Hippocampal formation (tissue), 2 donors: Measurements from ENCODE around the gene ZER1.
"Not testable (repeated sequence)": the region's sequence is repeated elsewhere in the genome, so short reads cannot be mapped to it uniquely, and the experiment has no call there.

Experiments
- DNase-seq, 2 donors: peaks; one replicate each; lab custom pipeline; 2025; lab: John Stamatoyannopoulos, UW

ZER1 gene

DNA sequence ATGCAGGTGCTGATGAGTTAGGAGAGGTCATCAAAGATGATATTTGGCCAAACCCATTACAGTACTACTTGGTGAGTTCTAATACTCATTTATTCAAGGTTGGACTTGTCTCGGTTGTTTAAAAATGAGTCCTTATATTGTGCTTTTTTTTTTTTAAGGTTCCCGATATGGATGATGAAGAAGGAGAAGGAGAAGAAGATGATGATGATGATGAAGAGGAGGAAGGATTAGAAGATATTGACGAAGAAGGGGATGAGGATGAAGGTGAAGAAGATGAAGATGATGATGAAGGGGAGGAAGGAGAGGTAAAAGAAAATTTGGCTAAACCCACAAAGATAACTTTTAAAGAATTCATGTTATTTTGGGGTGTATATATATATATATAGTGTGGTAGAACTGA is 78.0 kb downstream of the ZER1 start:
- DNase-seq = not testable (repeated sequence)

DNA sequence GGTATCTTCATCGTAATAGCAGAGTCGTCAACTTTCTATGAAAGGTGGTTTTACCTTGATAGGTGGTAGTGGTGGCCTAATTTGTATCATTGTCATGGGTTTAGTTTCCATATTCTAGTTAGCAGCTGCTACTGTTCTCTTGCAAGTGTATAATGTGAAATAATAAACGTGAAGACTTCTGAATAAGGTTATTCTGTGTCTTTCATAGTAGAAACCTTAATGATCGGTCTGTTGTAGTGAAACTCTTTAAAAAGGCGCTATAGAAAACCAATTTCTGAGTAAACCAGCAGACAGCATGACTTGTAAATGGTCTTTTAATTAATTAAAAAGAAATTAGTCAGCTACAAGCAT is 81.1 kb downstream of the ZER1 start:
- no peak for DNase-seq

DNA sequence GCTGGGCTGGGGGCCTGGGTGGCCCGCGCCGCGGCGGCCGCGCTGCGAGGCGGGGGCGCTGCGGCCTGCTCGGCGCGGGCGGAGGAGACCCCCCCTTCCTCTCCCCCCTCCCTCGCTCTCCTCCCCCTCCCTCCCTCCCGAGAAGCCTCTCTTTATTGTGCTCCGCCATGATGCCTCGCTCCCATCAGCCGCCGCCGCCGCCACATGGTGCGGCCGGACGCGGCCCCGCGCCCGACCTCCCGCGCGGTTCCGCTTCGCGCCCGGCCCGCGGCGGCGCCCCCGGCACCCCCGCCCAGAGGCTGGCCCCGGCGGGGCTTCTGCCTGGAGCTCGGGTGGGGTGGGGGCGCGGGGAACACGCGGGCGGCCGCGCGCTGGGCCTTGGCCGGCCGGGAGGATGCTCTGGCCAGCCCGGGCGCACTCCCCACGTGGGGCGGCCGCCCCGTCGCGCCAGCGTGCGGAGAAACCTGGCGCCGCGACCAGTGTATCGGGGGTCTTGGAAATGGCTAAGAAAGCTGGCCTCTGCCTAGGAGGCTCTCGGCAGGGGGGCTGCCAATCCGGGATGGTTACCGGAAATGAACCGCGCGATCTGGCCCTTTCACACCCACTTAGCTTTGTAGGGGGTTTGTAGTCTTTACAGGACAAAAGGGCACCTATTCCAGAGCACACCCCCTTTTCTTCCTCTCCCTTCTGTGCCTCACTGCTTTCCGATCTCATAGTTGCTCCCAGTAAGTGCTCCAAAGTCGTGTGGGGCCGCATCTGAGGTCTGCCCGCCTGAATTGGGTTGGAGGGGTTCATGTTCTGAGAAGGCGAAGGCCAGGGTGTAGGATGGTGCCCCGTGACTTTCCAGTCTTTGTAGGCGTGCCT is 81.7 kb downstream of the ZER1 start:
- peak in 1 of 2 donors; percentile 36 for DNase-seq

DNA sequence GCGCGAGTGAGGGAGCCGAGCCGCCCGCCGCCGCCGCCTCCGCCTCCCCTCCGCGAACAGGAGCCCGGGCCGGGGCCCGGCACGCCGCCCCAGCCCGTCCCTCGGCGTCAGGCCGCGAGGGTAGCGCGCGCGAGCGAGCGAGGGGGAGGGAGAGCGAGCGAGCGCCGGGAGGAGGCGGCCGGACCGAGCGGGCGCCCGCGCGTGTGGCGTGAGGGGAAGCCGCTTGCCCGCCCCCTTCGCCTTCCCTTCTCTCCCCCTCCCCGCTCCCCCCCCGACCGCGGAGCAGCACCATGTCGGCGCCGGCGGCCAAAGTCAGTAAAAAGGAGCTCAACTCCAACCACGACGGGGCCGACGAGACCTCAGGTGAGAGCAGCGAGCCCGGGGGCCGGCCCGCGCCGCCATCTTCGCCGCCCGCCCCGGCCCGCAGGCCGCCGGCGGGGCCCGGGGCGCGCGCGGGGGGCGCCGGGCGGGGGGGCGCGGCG is 82.4 kb downstream of the ZER1 start:
- DNase-seq = peak; percentile 56 to 72

DNA sequence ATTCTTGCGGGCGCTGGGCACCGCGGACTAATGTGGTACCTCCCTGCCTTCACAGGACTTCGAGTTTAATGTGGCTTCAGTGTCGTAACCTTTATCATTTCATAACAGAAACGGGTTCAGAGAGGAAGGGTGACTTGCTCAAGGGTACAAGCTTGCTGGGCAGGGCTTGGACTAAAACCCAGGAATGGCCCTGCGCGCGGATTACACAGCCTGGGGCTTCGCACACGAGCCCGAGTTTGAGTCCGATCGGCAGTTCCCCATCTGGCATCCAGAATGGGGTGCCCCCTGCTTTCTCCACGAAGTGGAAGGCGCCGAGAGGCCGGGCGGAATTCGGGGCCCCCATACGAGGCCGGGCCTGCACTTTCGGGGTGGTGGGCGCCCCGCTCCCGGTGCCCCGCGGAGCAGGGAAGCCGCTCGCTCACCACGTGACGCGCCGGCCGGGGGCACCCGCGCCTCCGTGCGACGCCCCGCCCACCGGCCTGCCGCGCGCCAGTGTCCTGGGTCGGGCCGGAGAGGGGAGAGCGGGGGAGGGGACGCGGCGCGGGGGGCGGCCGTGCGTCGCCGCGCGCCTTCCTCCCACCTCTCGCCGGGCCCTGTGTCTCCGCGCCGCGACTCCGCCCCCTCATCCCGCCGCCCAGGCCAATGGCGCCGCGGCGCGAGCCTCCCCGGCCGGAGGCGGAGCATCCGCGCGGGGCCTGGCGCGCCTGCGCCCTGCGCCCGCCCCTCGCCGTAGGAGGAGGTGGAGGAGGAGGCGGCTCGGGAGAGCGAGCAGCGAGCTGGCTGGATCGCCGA is 83.0 kb downstream of the ZER1 start, which contains the start of gene SET:
TSS of gene SET (plus strand) at position 722 of the 792 bp plus-strand sequence. CDS start 361 bp downstream, outside the sequence.
- peak; percentile 83 to 89 for DNase-seq

DNA sequence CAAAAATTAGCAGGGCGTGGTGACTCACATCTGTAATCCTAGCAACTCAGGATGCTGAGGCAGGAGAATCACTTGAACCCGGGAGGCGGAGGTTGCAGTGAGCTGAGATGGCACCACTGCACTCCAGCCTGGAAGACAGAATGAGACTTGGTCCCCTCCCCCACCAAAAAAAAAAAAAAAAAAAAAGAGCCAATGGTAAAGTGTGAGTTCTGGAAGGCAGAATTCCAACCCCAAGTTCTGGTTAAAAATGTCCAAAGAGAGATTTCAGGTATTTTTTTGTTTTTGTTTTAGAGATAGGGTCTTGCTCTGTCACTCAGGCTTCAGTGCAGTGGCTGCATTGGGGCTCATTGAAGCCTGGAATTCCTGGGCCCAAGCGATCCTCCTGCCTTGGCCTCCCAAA is 84.3 kb downstream of the ZER1 start:
- no peak for DNase-seq

DNA sequence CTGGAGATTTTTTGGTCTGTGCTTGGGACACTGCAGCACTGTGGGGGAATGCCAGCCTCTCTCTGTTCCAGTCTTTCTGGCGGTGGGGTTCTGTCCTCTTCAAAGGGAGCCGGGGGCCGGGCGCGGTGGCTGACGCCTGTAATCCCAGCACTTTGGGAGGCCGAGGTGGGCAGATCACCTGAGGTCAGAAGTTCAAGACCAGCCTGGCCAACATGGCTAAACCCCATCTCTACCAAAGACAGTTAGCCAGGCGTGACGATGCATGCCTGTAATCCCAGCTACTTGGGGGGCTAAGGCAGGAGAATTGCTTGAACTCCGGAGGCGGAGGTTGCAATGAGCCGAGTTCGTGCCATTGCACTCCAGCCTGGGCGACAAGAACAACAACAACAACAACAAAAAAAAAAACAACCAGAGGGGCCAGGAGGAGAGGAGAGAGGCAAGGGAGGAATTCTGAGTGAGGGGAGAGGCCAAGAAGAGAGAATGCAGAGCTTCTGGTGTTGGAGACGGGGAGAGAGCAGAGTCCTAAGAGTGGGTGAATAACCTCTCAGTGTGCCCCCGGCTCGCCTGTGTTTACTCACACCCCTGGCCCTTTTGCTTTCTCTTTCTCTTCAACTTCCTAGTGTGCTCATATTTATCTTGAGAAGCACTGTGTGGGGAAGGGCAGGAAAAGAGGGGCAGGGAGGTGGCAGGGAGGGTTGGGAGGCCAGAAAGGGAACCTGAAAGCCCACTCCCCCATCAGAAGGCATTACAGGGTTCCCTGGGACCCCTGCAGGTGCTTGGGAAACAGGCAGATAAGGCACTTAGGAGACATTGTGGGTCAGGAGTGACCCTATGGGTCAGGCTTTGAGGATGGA is 85.9 kb downstream of the ZER1 start:
- no peak for DNase-seq

DNA sequence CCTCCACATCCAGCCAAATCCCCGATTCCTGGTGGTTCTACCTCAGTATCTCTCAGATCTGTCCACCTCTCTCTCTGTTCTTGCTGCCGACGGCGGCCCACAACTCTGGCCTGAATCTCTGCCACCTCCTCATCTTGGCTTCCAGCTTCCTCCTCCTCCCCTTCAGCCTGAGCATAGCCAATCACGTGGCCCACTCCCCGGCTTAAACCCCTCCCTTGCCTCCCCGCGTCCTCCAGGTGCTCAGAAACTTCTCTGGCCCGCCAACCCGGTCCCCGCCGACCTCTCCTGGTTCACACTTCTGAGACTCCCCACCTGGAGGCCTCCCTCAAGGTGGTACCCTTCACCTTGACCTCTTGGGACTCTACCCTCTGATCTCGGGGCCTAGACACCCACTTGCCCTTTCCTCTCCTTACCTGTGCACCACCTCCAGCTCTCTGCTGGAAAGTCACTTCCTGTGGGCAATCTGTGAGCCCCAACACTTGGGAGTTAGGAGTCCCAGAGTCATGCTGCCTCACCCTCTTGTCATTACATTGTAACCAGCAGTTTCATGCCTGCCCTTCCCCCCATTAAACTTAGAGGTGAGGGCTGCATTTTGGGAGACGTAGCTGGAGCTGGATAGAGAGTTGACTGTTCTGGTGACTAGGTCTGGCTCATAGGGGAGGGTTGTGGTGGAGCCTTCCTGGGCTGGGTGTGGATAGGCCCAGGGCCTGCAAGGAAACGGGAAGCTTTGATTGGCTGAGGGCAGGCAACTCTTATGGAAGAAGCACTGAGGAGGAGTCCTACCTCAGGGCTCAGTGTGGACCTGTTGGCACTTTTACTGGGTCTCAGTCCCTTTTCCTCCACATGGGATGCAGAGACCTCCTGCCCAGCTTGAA is 87.2 kb downstream of the ZER1 start:
- DNase-seq = peak; percentile 12 to 30

DNA sequence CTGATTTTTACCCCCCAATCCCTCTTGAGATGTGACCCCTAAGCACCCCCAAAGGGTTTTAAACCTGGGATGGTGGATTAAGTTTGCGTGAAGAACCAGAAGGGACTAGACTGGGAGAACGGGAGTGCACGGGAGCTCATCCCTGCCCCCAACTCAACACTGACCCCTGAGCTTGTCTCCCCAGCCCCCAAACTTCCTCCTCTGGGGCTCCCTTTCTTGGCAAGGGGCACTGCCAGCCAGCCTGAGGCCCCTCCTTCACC is 87.7 kb downstream of the ZER1 start:
- DNase-seq = no peak

DNA sequence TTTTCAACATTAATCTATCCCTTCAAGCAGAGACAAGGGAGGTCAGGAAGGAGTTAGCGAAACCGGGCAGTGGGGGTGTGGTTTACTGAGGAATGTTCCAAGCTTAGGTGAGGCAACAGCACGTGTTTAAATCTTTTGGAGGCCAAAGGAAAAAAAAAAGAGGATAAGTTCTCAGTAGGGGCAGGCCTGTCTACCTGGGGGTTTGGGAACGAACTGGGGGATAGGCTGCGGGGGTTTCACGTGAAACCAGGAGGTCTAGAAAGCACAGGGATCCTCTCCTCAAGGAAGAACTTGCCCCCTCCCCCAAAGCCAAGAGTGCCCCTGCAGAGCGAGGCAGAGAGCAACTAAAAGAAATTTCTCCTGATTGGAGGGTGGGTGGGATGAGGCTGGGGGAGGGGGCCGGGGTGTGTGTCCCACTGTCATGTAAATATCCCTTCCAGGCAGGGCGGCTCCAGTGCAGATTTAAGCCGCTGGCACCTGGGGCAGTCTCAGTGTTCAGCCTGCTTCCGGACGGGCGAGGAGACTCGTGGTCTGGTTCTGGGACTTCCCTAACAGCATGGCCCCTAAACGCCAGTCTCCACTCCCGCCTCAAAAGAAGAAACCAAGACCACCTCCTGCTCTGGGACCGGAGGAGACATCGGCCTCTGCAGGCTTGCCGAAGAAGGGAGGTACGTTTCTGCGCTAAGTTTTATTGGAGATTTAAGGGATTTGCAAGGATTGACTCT is 88.2 kb downstream of the ZER1 start:
- no peak for DNase-seq
